ENCODE measurements around the gene TRAPPC2B.
A peak's percentile ranks its signal among the peaks of the same experiment; 100 is the strongest.

The TRAPPC2B gene

GRCh38 chr19:57320180-57321084 lies 42.9 kb upstream of the TRAPPC2B start, which contains the start of gene ZNF543 (continued):
- TF ChIP-seq SCRT1 (tag by site-specific recombination; IDR thresholded peaks at IDR 0.05; ENCODE audit: borderline replicate concordance) (no peak), KLF9 (tag by site-specific recombination; IDR thresholded peaks at IDR 0.05; ENCODE audit: low read depth) (peak; percentile 56; the same call in 1 of the 2 replicates), ZNF423 (tag by site-specific recombination; IDR thresholded peaks at IDR 0.05) (no peak), ZNF692 (tag by site-specific recombination; IDR thresholded peaks at IDR 0.05) (peak; percentile 68), ZNF548 (tag by site-specific recombination; IDR thresholded peaks at IDR 0.05) (no peak), ZNF24 (tag by site-specific recombination; IDR thresholded peaks at IDR 0.05) (no peak), ZIC2 (tag by site-specific recombination; IDR thresholded peaks at IDR 0.05) (peak; percentile 44), ZNF670 (tag by site-specific recombination; IDR thresholded peaks at IDR 0.05; ENCODE audit: low read depth) (no peak), ZNF221 (tag by site-specific recombination; IDR thresholded peaks at IDR 0.05; ENCODE audit: borderline replicate concordance) (no peak), ZNF585B (tag by site-specific recombination; IDR thresholded peaks at IDR 0.05) (no peak), KLF16 (tag by site-specific recombination; IDR thresholded peaks at IDR 0.05) (no peak; the same call in 1 of the 2 replicates), ZSCAN16 (tag by site-specific recombination; IDR thresholded peaks at IDR 0.05) (no peak), ZNF785 (tag by site-specific recombination; IDR thresholded peaks at IDR 0.05) (no peak), SP7 (tag by site-specific recombination; IDR thresholded peaks at IDR 0.05) (peak; percentile 61), ZNF302 (tag by site-specific recombination; IDR thresholded peaks at IDR 0.05; ENCODE audit: low read depth) (no peak), MEIS1 (CRISPR knock-in tag; IDR thresholded peaks at IDR 0.05; ENCODE audit: borderline replicate concordance) (no peak), ZNF654 (tag by site-specific recombination; IDR thresholded peaks at IDR 0.05; ENCODE audit: low read depth) (no peak), ZNF561 (tag by site-specific recombination; IDR thresholded peaks at IDR 0.05; ENCODE audit: borderline replicate concordance) (0 out of 2 replicates have a peak, but pooled peaks have one; percentile 31), ZNF2 (tag by site-specific recombination; IDR thresholded peaks at IDR 0.05) (no peak), ZFP41 (tag by site-specific recombination; IDR thresholded peaks at IDR 0.05; ENCODE audit: borderline replicate concordance) (no peak), ZNF280D (tag by site-specific recombination; IDR thresholded peaks at IDR 0.05) (no peak), ZNF239 (tag by site-specific recombination; IDR thresholded peaks at IDR 0.05) (no peak), HIC1 (tag by site-specific recombination; IDR thresholded peaks at IDR 0.05) (no peak)
- TF ChIP-seq, protein P1, sequence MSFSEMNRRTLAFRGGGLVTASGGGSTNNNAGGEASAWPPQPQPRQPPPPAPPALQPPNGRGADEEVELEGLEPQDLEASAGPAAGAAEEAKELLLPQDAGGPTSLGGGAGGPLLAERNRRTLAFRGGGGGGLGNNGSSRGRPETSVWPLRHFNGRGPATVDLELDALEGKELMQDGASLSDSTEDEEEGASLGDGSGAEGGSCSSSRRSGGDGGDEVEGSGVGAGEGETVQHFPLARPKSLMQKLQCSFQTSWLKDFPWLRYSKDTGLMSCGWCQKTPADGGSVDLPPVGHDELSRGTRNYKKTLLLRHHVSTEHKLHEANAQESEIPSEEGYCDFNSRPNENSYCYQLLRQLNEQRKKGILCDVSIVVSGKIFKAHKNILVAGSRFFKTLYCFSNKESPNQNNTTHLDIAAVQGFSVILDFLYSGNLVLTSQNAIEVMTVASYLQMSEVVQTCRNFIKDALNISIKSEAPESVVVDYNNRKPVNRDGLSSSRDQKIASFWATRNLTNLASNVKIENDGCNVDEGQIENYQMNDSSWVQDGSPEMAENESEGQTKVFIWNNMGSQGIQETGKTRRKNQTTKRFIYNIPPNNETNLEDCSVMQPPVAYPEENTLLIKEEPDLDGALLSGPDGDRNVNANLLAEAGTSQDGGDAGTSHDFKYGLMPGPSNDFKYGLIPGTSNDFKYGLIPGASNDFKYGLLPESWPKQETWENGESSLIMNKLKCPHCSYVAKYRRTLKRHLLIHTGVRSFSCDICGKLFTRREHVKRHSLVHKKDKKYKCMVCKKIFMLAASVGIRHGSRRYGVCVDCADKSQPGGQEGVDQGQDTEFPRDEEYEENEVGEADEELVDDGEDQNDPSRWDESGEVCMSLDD (tag by site-specific recombination; IDR thresholded peaks at IDR 0.05), result no peak
- TF ChIP-seq, protein P2, sequence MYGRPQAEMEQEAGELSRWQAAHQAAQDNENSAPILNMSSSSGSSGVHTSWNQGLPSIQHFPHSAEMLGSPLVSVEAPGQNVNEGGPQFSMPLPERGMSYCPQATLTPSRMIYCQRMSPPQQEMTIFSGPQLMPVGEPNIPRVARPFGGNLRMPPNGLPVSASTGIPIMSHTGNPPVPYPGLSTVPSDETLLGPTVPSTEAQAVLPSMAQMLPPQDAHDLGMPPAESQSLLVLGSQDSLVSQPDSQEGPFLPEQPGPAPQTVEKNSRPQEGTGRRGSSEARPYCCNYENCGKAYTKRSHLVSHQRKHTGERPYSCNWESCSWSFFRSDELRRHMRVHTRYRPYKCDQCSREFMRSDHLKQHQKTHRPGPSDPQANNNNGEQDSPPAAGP (tag by site-specific recombination; IDR thresholded peaks at IDR 0.05), result 0 out of 2 replicates have a peak, but pooled peaks have one; percentile 27
- TF ChIP-seq, protein P3, sequence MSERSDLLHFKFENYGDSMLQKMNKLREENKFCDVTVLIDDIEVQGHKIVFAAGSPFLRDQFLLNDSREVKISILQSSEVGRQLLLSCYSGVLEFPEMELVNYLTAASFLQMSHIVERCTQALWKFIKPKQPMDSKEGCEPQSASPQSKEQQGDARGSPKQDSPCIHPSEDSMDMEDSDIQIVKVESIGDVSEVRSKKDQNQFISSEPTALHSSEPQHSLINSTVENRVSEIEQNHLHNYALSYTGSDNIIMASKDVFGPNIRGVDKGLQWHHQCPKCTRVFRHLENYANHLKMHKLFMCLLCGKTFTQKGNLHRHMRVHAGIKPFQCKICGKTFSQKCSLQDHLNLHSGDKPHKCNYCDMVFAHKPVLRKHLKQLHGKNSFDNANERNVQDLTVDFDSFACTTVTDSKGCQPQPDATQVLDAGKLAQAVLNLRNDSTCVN (tag by site-specific recombination; optimal IDR thresholded peaks at IDR 0.05), result peak; percentile 62
